Activated naive CD4-positive, alpha-beta T cell treated with anti-CD3 and anti-CD28 coated beads for 36 hours (primary cell): ENCODE results near the gene PLXNC1. TPM values are rescaled to one million over a fixed set of nuclear protein-coding genes. Genes with fewer than 3 reads are reported as not detected.

Source experiments
- CTCF ChIA-PET: fragments of 350-600 bp; sonication (Branson Sonifier 250); formaldehyde crosslinking; loops from one replicate; lab custom pipeline; 2021; ENCODE audit warnings: antibody characterized with exemption; lab: Charles Lee
- DNase-seq: peaks from one replicate; pipeline ENCODE4 v3.0.0-alpha.2; 2020
- H3K27ac Mint-ChIP-seq: one replicate; pipeline ENCODE4 v1.8.0; 2021; ENCODE audit warnings: mild to moderate bottlenecking, mixed read lengths
- H3K27me3 Mint-ChIP-seq: one replicate; pipeline ENCODE4 v1.8.0; 2021; ENCODE audit warnings: low read depth, mixed read lengths
- H3K36me3 Mint-ChIP-seq: one replicate; pipeline ENCODE4 v1.8.0; 2021; ENCODE audit warnings: low read depth, mixed read lengths
- H3K4me1 Mint-ChIP-seq: one replicate; pipeline ENCODE4 v1.8.0; 2021; ENCODE audit warnings: low read depth, mixed read lengths
- H3K4me3 Mint-ChIP-seq: one replicate; pipeline ENCODE4 v1.8.0; 2021; ENCODE audit warnings: mild to moderate bottlenecking, moderate library complexity, mixed read lengths
- H3K9me3 Mint-ChIP-seq: one replicate; pipeline ENCODE4 v1.8.0; 2021; ENCODE audit warnings: mixed read lengths
- intact Hi-C: fragments of 100-400 bp; cut with micrococcal nuclease; formaldehyde crosslinking; loops from one replicate; pipeline ENCODE4 v1.15.1; 2023
- total RNA-seq, 2 experiments: library from RNA; stranded (reverse); gene quantifications; one replicate each; pipeline ENCODE4 v1.2.3, GENCODE V29; 2021

PLXNC1 gene
- total RNA-seq, 2 experiments from 2014 or later: 3.6 to 4.0 TPM

DNA sequence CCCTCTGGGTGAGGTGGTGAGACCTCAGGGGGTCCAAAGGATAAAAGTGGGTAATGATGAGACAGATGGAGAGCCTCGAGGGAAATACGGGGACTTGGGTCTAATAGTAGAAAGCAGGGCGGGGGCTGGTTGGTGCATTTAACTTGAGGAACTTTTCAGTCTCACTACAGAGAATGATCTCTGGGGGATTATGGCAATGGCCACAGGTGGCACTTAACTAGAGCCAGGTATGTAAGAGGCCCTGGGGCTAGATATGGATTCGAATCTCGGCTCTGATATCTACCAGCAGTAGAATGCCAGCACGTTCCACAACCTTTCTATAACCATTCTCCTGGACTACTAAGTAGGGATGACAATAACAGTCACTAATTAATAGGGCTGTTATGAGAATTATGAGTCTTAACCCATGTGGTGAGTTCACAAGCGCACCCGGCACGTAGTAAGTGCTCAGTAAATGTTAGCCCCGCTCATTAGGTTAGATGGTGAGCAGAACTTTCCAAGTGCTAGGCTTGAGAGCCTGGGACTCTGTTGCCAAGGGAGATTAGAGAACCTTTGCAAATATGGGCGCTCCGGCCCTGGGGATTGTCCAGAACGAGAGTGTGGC is 888 bp upstream of the PLXNC1 start:
- Mint-ChIP-seq H3K36me3 (peaks cover 2% of the 10 kb centered on the region), H3K4me3 (peak overlapping the region; percentile 76), H3K27me3 (peaks cover 9% of the 10 kb centered on the region), H3K4me1 (peaks cover 20% of the 10 kb centered on the region), H3K27ac (no peak overlapping the region), H3K9me3 (no peaks in the 10 kb centered on the region)
- no peak for DNase-seq
- CTCF ChIA-PET: no interaction called here
- intact Hi-C loops: loop anchor here (2.0 to 10.0 kb wide), 5 partner anchors 135 to 1070 kb away; partner anchors contain the start of genes FGD6 and VEZT

DNA sequence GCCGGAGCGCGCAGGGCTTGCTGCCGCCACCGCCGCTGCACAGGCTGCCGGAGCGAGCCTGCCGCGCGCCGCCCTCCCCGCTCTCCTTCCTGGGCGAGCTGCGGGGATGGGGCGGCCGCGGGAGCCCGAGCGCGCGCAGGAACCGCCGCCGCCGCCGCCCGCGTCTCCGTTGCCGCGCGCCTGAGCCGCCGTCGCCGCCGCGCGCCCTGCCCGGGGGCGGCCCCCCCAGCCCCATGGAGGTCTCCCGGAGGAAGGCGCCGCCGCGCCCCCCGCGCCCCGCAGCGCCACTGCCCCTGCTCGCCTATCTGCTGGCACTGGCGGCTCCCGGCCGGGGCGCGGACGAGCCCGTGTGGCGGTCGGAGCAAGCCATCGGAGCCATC is 352 bp downstream of the PLXNC1 start:
- CTCF ChIA-PET: interaction anchor here (0.7 to 0.8 kb wide), 2 partner anchors 20 to 157 kb away, joined by 3 read pairs; no protein-coding TSS in a partner anchor
- H3K4me1 Mint-ChIP-seq: peaks cover 23% of the 10 kb centered on the region
- H3K27ac Mint-ChIP-seq: no peak overlapping the region
- H3K4me3 Mint-ChIP-seq: peak overlapping the region; percentile 76
- H3K27me3 Mint-ChIP-seq: peaks cover 9% of the 10 kb centered on the region
- intact Hi-C loops: loop anchor here (1.0 to 10.0 kb wide), 11 partner anchors 114 to 1069 kb away; partner anchors contain the start of genes FGD6 and VEZT
- no peaks in the 10 kb centered on the region for H3K9me3 Mint-ChIP-seq
- peaks cover 2% of the 10 kb centered on the region for H3K36me3 Mint-ChIP-seq
- DNase-seq: no peak

DNA sequence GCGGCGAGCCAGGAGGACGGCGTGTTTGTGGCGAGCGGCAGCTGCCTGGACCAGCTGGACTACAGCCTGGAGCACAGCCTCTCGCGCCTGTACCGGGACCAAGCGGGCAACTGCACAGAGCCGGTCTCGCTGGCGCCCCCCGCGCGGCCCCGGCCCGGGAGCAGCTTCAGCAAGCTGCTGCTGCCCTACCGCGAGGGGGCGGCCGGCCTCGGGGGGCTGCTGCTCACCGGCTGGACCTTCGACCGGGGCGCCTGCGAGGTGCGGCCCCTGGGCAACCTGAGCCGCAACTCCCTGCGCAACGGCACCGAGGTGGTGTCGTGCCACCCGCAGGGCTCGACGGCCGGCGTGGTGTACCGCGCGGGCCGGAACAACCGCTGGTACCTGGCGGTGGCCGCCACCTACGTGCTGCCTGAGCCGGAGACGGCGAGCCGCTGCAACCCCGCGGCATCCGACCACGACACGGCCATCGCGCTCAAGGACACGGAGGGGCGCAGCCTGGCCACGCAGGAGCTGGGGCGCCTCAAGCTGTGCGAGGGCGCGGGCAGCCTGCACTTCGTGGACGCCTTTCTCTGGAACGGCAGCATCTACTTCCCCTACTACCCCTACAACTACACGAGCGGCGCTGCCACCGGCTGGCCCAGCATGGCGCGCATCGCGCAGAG is 873 bp downstream of the PLXNC1 start:
- H3K4me1 Mint-ChIP-seq: peaks cover 23% of the 10 kb centered on the region
- H3K27me3 Mint-ChIP-seq: peaks cover 9% of the 10 kb centered on the region
- CTCF ChIA-PET: interaction anchor here (0.6 to 1.4 kb wide), 6 partner anchors 14 to 1061 kb away, joined by 3 to 4 read pairs (median 3); no protein-coding TSS in a partner anchor
- H3K4me3 Mint-ChIP-seq: peak overlapping the region; percentile 80
- H3K36me3 Mint-ChIP-seq: peaks cover 2% of the 10 kb centered on the region
- peak; percentile 42 for DNase-seq
- intact Hi-C loops: loop anchor here (1.0 to 10.0 kb wide), 8 partner anchors 120 to 1068 kb away; partner anchors contain the start of genes FGD6 and VEZT
- no peak overlapping the region for H3K27ac Mint-ChIP-seq
- no peaks in the 10 kb centered on the region for H3K9me3 Mint-ChIP-seq

DNA sequence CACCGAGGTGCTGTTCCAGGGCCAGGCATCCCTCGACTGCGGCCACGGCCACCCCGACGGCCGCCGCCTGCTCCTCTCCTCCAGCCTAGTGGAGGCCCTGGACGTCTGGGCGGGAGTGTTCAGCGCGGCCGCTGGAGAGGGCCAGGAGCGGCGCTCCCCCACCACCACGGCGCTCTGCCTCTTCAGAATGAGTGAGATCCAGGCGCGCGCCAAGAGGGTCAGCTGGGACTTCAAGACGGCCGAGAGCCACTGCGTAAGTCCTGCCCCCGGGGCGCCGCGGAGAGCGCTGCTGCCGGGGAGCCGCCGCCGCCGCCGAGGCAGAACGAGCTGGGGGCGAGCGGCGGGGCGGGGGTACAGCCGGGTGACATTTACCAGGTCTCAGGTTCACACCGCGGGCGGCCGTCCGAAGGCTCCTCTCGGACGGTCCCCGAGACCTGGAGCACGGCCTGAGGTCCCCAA is 1.4 kb downstream of the PLXNC1 start:
- DNase-seq: peak; percentile 29
- CTCF ChIA-PET: interaction anchor here (0.6 to 1.4 kb wide), 4 partner anchors 15 to 1062 kb away, joined by 3 to 4 read pairs (median 3); no protein-coding TSS in a partner anchor
- H3K36me3 Mint-ChIP-seq: peaks cover 2% of the 10 kb centered on the region
- no peaks in the 10 kb centered on the region for H3K9me3 Mint-ChIP-seq
- H3K4me1 Mint-ChIP-seq: peaks cover 23% of the 10 kb centered on the region
- intact Hi-C loops: loop anchor here (1.0 to 10.0 kb wide), 9 partner anchors 58 to 1067 kb away; partner anchors contain the start of genes FGD6 and VEZT
- peak overlapping the region; percentile 80 for H3K4me3 Mint-ChIP-seq
- H3K27me3 Mint-ChIP-seq: peaks cover 9% of the 10 kb centered on the region
- H3K27ac Mint-ChIP-seq: no peak overlapping the region

DNA sequence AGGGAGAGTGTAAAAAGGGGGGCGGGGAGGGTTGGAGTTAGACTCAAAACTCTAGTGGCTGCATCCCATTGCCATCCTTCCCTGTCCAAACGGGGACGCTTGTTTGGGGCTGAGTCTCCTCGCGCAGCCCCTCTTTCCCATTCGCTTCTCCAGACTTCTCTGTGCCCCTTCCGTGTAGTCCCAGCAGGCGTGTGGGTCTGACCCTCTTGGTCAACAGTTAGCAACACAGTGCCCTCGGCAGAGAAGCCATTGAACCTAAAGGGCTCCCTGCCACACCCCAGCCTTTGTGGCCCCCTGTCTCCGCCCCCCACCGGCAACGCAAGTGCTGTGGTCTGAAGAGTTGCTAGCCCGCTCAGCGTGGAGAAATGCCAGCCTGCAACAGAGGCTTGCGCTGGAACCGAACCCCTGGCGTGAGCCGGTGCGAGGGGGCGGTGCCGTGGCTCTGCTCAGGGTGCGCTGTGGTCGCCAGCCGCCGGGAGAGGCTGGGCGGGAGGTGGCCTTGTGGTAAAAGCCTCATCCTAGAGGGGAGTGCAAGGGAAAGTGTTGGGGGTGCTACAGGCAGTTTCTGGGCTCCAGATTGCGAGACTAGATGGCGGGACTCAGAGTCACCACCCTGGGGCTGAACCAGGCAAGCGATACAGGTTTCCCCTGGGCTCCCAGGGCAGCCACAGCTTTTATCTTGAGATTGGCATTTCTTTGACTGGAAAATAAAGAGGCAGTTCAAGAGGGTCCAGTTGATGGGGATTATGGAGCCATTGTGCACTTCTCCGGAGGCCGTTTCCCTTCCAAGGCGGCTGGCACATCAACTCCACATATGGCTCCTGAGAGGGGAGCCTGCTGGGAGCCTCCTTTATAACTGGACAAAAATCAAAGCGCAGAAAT is 2.1 kb downstream of the PLXNC1 start:
- intact Hi-C loops: loop anchor here (1.0 kb wide), 1 partner anchor 58 kb away; no protein-coding TSS in a partner anchor
- peak; percentile 48 for DNase-seq
- CTCF ChIA-PET: interaction anchor here (1.3 to 2.1 kb wide), 3 partner anchors 15 to 60 kb away, joined by 3 to 6 read pairs (median 4); no protein-coding TSS in a partner anchor
- Mint-ChIP-seq H3K27ac (no peak overlapping the region), H3K4me1 (peaks cover 23% of the 10 kb centered on the region), H3K9me3 (no peaks in the 10 kb centered on the region), H3K4me3 (peak overlapping the region; percentile 80), H3K27me3 (peaks cover 9% of the 10 kb centered on the region), H3K36me3 (peaks cover 2% of the 10 kb centered on the region)

DNA sequence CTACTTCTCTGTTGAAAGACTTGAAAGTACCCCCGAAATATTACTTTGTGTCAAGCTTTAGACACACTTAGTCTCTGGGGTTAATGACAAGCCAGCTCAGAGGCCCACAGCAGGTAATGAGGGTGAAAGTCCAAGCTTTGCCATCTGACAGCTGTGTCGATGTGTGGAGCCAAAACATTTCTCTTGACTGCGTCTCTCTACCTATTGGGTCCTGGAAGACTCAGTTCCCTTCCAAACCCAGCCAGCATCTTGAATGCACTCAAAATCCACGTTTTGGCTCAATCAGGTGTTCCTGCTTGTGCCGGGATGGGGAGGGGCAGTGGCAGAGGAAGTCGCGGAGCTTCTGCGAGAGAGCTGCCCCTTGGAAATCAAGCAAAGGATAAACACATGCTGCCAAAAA is 3.2 kb downstream of the PLXNC1 start:
- H3K36me3 Mint-ChIP-seq: peaks cover 2% of the 10 kb centered on the region
- DNase-seq: no peak
- H3K9me3 Mint-ChIP-seq: no peaks in the 10 kb centered on the region
- H3K27ac Mint-ChIP-seq: no peak overlapping the region
- intact Hi-C loops: no loop called here
- CTCF ChIA-PET: interaction anchor here (0.9 to 2.1 kb wide), 6 partner anchors 11 to 300 kb away, joined by 3 to 6 read pairs (median 4); no protein-coding TSS in a partner anchor
- peaks cover 23% of the 10 kb centered on the region for H3K4me1 Mint-ChIP-seq
- H3K27me3 Mint-ChIP-seq: peaks cover 9% of the 10 kb centered on the region
- no peak overlapping the region for H3K4me3 Mint-ChIP-seq

DNA sequence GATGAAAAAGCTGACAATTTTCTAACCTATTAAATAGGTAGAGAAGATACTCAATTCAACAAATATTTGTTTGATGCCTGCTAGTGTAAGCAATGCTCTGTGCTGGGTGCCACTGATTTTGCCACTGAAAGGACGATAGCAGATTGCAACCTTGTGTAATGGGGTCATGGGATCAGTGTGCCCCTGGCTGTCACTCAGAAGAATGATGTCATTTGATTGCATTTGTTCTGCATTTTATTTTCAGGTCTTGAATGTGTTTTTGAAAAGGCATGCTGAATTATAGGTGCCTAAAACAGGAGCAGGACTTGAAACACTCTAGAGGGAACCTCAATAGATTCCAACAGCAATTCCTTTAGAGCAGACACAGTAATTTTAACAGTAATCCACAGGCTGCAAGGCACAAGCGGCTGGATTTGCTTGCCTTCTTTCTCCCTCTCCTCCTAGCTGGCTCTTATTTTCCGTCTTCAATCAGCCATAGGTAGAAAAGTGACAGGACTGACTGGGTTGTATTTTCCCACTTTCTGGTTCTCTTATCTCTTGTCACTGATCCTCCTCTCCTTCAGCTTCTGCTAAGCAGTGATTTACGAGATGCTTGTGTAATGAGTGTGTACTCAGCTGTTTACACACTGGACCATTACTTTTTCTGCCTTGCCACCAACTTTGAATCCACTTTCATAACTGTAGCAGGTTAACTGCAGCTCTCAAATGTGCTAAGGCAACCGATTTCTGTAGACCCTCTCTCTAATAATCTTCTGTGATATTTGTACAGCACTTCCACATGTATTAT is 4.1 kb downstream of the PLXNC1 start:
- intact Hi-C loops: no loop called here
- no peak for DNase-seq
- no peak overlapping the region for H3K27ac Mint-ChIP-seq
- H3K4me3 Mint-ChIP-seq: no peak overlapping the region
- H3K9me3 Mint-ChIP-seq: no peaks in the 10 kb centered on the region
- H3K36me3 Mint-ChIP-seq: peaks cover 2% of the 10 kb centered on the region
- CTCF ChIA-PET: interaction anchor here (0.9 to 2.1 kb wide), 6 partner anchors 12 to 299 kb away, joined by 3 to 6 read pairs (median 4); no protein-coding TSS in a partner anchor
- H3K27me3 Mint-ChIP-seq: peaks cover 5% of the 10 kb centered on the region
- peaks cover 25% of the 10 kb centered on the region for H3K4me1 Mint-ChIP-seq

DNA sequence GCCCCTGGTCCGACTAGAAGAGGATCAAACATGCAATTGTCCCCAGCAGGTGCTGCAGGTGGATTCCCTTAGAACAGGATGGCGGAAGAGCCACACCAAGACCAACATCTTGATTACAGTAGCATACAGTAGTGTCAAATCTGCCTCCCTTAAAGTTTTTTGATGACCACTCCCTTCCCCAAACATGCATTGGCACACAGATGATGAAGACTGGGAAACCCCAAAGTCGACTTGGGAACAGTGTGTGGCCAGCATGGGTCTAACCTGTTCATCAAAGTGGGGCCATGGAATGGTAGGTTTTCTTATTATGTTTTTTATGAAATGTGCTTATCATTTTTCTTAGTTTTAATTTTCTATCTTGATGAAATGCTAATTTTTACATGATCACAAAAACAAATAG is 8.8 kb downstream of the PLXNC1 start:
- Mint-ChIP-seq H3K9me3 (no peaks in the 10 kb centered on the region), H3K36me3 (no peaks in the 10 kb centered on the region), H3K27me3 (no peaks in the 10 kb centered on the region), H3K27ac (no peak overlapping the region), H3K4me3 (no peak overlapping the region), H3K4me1 (peaks cover 14% of the 10 kb centered on the region)
- CTCF ChIA-PET: interaction anchor here (0.5 to 0.9 kb wide), 3 partner anchors 9 to 292 kb away, joined by 3 read pairs; no protein-coding TSS in a partner anchor
- no peak for DNase-seq
- intact Hi-C loops: no loop called here

DNA sequence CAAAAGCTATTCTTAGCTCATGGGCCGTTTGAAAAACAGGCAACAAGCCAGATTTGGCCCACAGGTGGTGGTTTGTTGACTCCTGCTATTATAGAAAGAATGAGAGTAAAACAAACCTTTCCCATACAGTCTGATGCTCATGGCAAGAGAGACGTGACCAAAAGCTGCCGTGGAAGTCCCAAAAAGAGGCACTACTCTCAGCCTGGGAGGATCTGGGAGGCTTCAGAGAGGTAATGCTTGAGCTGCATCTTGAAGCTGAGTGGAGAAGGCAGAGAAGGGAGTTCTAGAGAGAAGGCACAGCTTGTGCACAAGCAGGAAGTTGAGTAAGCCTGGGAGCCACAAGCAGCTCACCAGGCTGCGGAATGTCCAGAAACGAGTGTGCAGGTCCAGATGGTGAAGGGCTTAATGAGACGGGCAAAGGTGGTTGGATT is 9.6 kb downstream of the PLXNC1 start:
- Mint-ChIP-seq H3K4me3 (no peak overlapping the region), H3K9me3 (no peaks in the 10 kb centered on the region), H3K36me3 (no peaks in the 10 kb centered on the region), H3K4me1 (peaks cover 9% of the 10 kb centered on the region), H3K27ac (peak overlapping the region; percentile 37), H3K27me3 (no peaks in the 10 kb centered on the region)
- CTCF ChIA-PET: interaction anchor here (0.7 to 0.9 kb wide), 2 partner anchors 8 to 292 kb away, joined by 3 read pairs; no protein-coding TSS in a partner anchor
- intact Hi-C loops: no loop called here
- DNase-seq: no peak

DNA sequence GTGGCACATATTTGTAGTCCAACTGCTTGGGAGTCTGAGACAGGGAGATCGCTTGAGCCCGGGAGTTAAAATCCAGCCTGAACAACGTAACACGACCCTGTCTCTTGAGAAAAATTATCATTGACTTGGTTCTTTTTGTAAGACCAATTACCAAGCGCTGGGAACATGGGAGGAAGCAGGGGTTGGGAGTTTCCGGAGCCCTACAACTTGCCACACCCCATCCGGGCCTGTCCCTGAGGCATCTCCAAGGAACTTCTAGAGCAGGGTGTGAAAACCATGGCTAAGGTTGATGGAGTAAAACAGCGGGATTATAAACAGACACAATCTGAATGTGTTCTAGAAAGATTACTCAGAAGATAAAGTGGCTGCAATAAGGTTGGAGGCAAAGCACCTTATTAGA is 10.3 kb downstream of the PLXNC1 start:
- Mint-ChIP-seq H3K27ac (no peak overlapping the region), H3K27me3 (no peaks in the 10 kb centered on the region), H3K9me3 (no peaks in the 10 kb centered on the region), H3K4me1 (peaks cover 9% of the 10 kb centered on the region), H3K36me3 (no peaks in the 10 kb centered on the region), H3K4me3 (no peak overlapping the region)
- intact Hi-C loops: no loop called here
- DNase-seq: no peak
- CTCF ChIA-PET: no interaction called here

DNA sequence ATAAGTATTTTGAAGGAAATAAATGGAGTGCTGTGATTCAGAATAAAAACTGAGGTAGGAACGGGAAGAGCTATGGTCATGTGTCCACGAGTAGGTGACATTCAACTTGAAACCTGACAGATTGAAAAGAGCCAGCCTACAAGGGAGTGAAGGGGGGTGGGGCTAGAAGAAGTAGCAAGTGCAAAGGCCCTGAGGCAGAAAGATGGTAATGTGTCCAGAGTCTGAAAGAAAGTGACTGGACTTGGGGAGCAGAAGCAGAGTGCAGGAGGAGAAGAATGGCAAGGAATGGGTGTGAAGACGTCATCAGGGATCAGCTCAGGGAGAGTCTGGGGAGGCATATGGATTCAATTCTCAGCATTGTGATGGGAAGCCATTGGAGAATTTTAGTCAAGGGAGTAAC is 13.7 kb downstream of the PLXNC1 start:
- intact Hi-C loops: no loop called here
- no peak overlapping the region for H3K27ac Mint-ChIP-seq
- peaks cover 20% of the 10 kb centered on the region for H3K4me1 Mint-ChIP-seq
- no peak for DNase-seq
- no peak overlapping the region for H3K4me3 Mint-ChIP-seq
- CTCF ChIA-PET: interaction anchor here (0.7 kb wide), 1 partner anchor 14 kb away, joined by 3 read pairs; no protein-coding TSS in a partner anchor
- no peaks in the 10 kb centered on the region for H3K27me3 Mint-ChIP-seq
- no peaks in the 10 kb centered on the region for H3K36me3 Mint-ChIP-seq
- H3K9me3 Mint-ChIP-seq: no peaks in the 10 kb centered on the region
